ENCODE results near the gene ADAMTSL2.
A peak's percentile ranks its signal among the peaks of the same experiment; 100 is the strongest.

The ADAMTSL2 gene

GRCh38 chr9:133532937-133533668 lies 1.4 kb upstream of the ADAMTSL2 start:
- Histone ChIP-seq H3K36me3 (ENCODE audit: insufficient read depth, low read length) (no peaks in the 10 kb centered on the region), H3K9me3 (ENCODE audit: low read depth, low read length) (no peaks in the 10 kb centered on the region), H3K27ac (no peak overlapping the region), H3K4me3 (no peak overlapping the region), H3K9ac (ENCODE audit: insufficient read length) (no peak overlapping the region)
- DNase-seq (ENCODE audit: low read depth, low spot score): peak; percentile 18
- TF ChIP-seq FOXP2 (optimal IDR thresholded peaks at IDR 0.05; ENCODE audit: control extremely low read depth, extremely low read length, insufficient read depth) (no peak), POLR2AphosphoS5 (IDR thresholded peaks at IDR 0.05; ENCODE audit: borderline replicate concordance, low read depth, low read length) (no peak), EZH2 (IDR thresholded peaks at IDR 0.05) (no peak)

- H3K9ac ChIP-seq (ENCODE audit: insufficient read length): no peak overlapping the region
- no peaks in the 10 kb centered on the region for H3K9me3 ChIP-seq (ENCODE audit: low read depth, low read length)
- no peak overlapping the region for H3K27ac ChIP-seq
- no peaks in the 10 kb centered on the region for H3K36me3 ChIP-seq (ENCODE audit: insufficient read depth, low read length)
- no peak for TF ChIP-seq POLR2AphosphoS5 (IDR thresholded peaks at IDR 0.05; ENCODE audit: borderline replicate concordance, low read depth, low read length)
- TF ChIP-seq FOXP2 (optimal IDR thresholded peaks at IDR 0.05; ENCODE audit: control extremely low read depth, extremely low read length, insufficient read depth): no peak
- H3K4me3 ChIP-seq: no peak overlapping the region
- DNase-seq (ENCODE audit: low read depth, low spot score): no peak
Observed at GRCh38 chr9:133533857-133534256, 647 bp upstream of the ADAMTSL2 start.

GRCh38 chr9:133535306-133535877 lies 888 bp downstream of the ADAMTSL2 start:
- no peak for DNase-seq (ENCODE audit: low read depth, low spot score)
- Histone ChIP-seq H3K9me3 (ENCODE audit: low read depth, low read length) (no peaks in the 10 kb centered on the region), H3K9ac (ENCODE audit: insufficient read length) (no peak overlapping the region), H3K36me3 (ENCODE audit: insufficient read depth, low read length) (no peaks in the 10 kb centered on the region), H3K27ac (no peak overlapping the region), H3K4me3 (no peak overlapping the region)
- TF ChIP-seq EZH2 (IDR thresholded peaks at IDR 0.05) (no peak), POLR2AphosphoS5 (IDR thresholded peaks at IDR 0.05; ENCODE audit: borderline replicate concordance, low read depth, low read length) (no peak), FOXP2 (optimal IDR thresholded peaks at IDR 0.05; ENCODE audit: control extremely low read depth, extremely low read length, insufficient read depth) (no peak)

- TF ChIP-seq FOXP2 (optimal IDR thresholded peaks at IDR 0.05; ENCODE audit: control extremely low read depth, extremely low read length, insufficient read depth): no peak
- no peak for TF ChIP-seq POLR2AphosphoS5 (IDR thresholded peaks at IDR 0.05; ENCODE audit: borderline replicate concordance, low read depth, low read length)
- no peak for TF ChIP-seq EZH2 (IDR thresholded peaks at IDR 0.05)
- no peak overlapping the region for H3K9ac ChIP-seq (ENCODE audit: insufficient read length)
- no peak overlapping the region for H3K4me3 ChIP-seq
- H3K36me3 ChIP-seq (ENCODE audit: insufficient read depth, low read length): no peaks in the 10 kb centered on the region
- DNase-seq (ENCODE audit: low read depth, low spot score): no peak
- no peak overlapping the region for H3K27ac ChIP-seq
- no peaks in the 10 kb centered on the region for H3K9me3 ChIP-seq (ENCODE audit: low read depth, low read length)
Observed at GRCh38 chr9:133536080-133536479, 1.6 kb downstream of the ADAMTSL2 start.

GRCh38 chr9:133536536-133536935 lies 2.0 kb downstream of the ADAMTSL2 start:
- H3K27ac ChIP-seq: no peak overlapping the region
- H3K4me3 ChIP-seq: no peak overlapping the region
- no peaks in the 10 kb centered on the region for H3K36me3 ChIP-seq (ENCODE audit: insufficient read depth, low read length)
- DNase-seq (ENCODE audit: low read depth, low spot score): no peak
- no peak overlapping the region for H3K9ac ChIP-seq (ENCODE audit: insufficient read length)
- no peak for TF ChIP-seq EZH2 (IDR thresholded peaks at IDR 0.05)
- no peak for TF ChIP-seq POLR2AphosphoS5 (IDR thresholded peaks at IDR 0.05; ENCODE audit: borderline replicate concordance, low read depth, low read length)
- no peak for TF ChIP-seq FOXP2 (optimal IDR thresholded peaks at IDR 0.05; ENCODE audit: control extremely low read depth, extremely low read length, insufficient read depth)
- H3K9me3 ChIP-seq (ENCODE audit: low read depth, low read length): no peaks in the 10 kb centered on the region

- no peak for DNase-seq (ENCODE audit: low read depth, low spot score)
- Histone ChIP-seq H3K27ac (no peak overlapping the region), H3K9me3 (ENCODE audit: low read depth, low read length) (no peaks in the 10 kb centered on the region), H3K36me3 (ENCODE audit: insufficient read depth, low read length) (no peaks in the 10 kb centered on the region), H3K9ac (ENCODE audit: insufficient read length) (no peak overlapping the region), H3K4me3 (no peak overlapping the region)
- TF ChIP-seq POLR2AphosphoS5 (IDR thresholded peaks at IDR 0.05; ENCODE audit: borderline replicate concordance, low read depth, low read length): no peak
- TF ChIP-seq EZH2 (IDR thresholded peaks at IDR 0.05): no peak
- no peak for TF ChIP-seq FOXP2 (optimal IDR thresholded peaks at IDR 0.05; ENCODE audit: control extremely low read depth, extremely low read length, insufficient read depth)
Observed at GRCh38 chr9:133537257-133537656, 2.8 kb downstream of the ADAMTSL2 start.

- Histone ChIP-seq H3K36me3 (ENCODE audit: insufficient read depth, low read length) (no peaks in the 10 kb centered on the region), H3K9ac (ENCODE audit: insufficient read length) (no peak overlapping the region), H3K9me3 (ENCODE audit: low read depth, low read length) (no peaks in the 10 kb centered on the region), H3K4me3 (no peak overlapping the region), H3K27ac (no peak overlapping the region)
- TF ChIP-seq EZH2 (IDR thresholded peaks at IDR 0.05) (no peak), FOXP2 (optimal IDR thresholded peaks at IDR 0.05; ENCODE audit: control extremely low read depth, extremely low read length, insufficient read depth) (no peak), POLR2AphosphoS5 (IDR thresholded peaks at IDR 0.05; ENCODE audit: borderline replicate concordance, low read depth, low read length) (no peak)
- DNase-seq (ENCODE audit: low read depth, low spot score): no peak
Observed at GRCh38 chr9:133538176-133538575, 3.7 kb downstream of the ADAMTSL2 start.

- TF ChIP-seq FOXP2 (optimal IDR thresholded peaks at IDR 0.05; ENCODE audit: control extremely low read depth, extremely low read length, insufficient read depth) (no peak), POLR2AphosphoS5 (IDR thresholded peaks at IDR 0.05; ENCODE audit: borderline replicate concordance, low read depth, low read length) (no peak)
- H3K27ac ChIP-seq: no peak overlapping the region
- no peak for DNase-seq (ENCODE audit: low read depth, low spot score)
- H3K36me3 ChIP-seq (ENCODE audit: insufficient read depth, low read length): no peaks in the 10 kb centered on the region
- no peak overlapping the region for H3K9ac ChIP-seq (ENCODE audit: insufficient read length)
- no peak overlapping the region for H3K4me3 ChIP-seq
- H3K9me3 ChIP-seq (ENCODE audit: low read depth, low read length): no peaks in the 10 kb centered on the region
Observed at GRCh38 chr9:133538851-133539833, 4.6 kb downstream of the ADAMTSL2 start.
